Chondrocyte (in vitro differentiated cells): ENCODE results near the gene IFT57. TPM values are rescaled to one million over a fixed set of nuclear protein-coding genes. Genes with fewer than 3 reads are reported as not detected.

Experiments used
- DNase-seq: peaks from one replicate; pipeline ENCODE4 v3.0.0; 2021; ENCODE audit warnings: mixed read lengths, low spot score
- H3K27ac Mint-ChIP-seq: one replicate; pipeline ENCODE4 v1.8.0; 2021; ENCODE audit warnings: mild to moderate bottlenecking, moderate library complexity, mixed read lengths; ENCODE audit not compliant: unreplicated experiment
- H3K27me3 Mint-ChIP-seq: 2 replicates; pipeline ENCODE4 v1.8.0; 2021; ENCODE audit warnings: low read depth, mixed read lengths
- H3K36me3 Mint-ChIP-seq: 2 replicates; pipeline ENCODE4 v1.8.0; 2021; ENCODE audit warnings: low read depth, mixed read lengths
- H3K4me1 Mint-ChIP-seq: 2 replicates; pipeline ENCODE4 v1.8.0; 2021; ENCODE audit warnings: low read depth, mild to moderate bottlenecking, mixed read lengths
- H3K4me3 Mint-ChIP-seq: one replicate; pipeline ENCODE4 v1.8.0; 2021; ENCODE audit warnings: mild to moderate bottlenecking, moderate library complexity, mixed read lengths; ENCODE audit not compliant: unreplicated experiment
- H3K9me3 Mint-ChIP-seq: 2 replicates; pipeline ENCODE4 v1.8.0; 2021; ENCODE audit warnings: low read depth, mixed read lengths
- CTCF ChIP-seq: fragments of 200-600 bp; sonication (generic); IDR thresholded peaks from 2 replicates; pipeline ENCODE4 v1.5.0; 2021; ENCODE audit warnings: antibody characterized with exemption, mild to moderate bottlenecking, moderate library complexity
- total RNA-seq: library from RNA; stranded (reverse); gene quantifications from 3 replicates; pipeline ENCODE4 v1.2.1, GENCODE V29; 2021

IFT57 gene
- total RNA-seq, 1 donor from 2014 or later = 22.4 TPM

GRCh38 chr3:108200024-108200423 is 22.2 kb downstream of the IFT57 start:
- H3K4me1 Mint-ChIP-seq = peaks cover 23% of the 10 kb centered on the region
- no peak overlapping the region for H3K4me3 Mint-ChIP-seq
- no peak overlapping the region for H3K27ac Mint-ChIP-seq
- H3K27me3 Mint-ChIP-seq = no peaks in the 10 kb centered on the region
- no peak for TF ChIP-seq CTCF
- peaks cover 6% of the 10 kb centered on the region for H3K9me3 Mint-ChIP-seq
- no peaks in the 10 kb centered on the region for H3K36me3 Mint-ChIP-seq
- no peak for DNase-seq

DNA sequence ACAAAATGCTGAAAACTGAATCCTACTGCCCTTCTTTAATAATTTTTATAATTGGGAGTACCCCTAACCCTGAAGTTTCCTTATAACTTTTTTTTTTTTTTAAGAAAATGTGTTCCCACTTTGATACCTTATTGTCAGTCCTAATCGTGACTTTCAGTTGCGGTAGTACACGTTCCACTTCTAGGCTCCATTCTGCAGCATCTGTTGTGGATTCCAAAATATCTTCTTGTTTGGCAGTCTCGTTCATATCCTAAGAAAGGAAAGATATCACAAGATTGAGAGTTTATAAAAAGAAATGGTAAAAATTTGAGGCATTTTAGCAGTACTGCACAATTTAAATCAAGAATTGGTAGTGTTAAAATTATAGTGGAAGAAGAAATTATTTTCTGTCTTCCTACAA is 30.8 kb downstream of the IFT57 start:
- Mint-ChIP-seq H3K36me3 (peaks cover 15% of the 10 kb centered on the region), H3K27me3 (no peaks in the 10 kb centered on the region), H3K9me3 (peaks cover 19% of the 10 kb centered on the region), H3K4me3 (no peak overlapping the region), H3K4me1 (peaks cover 4% of the 10 kb centered on the region), H3K27ac (no peak overlapping the region)
- DNase-seq = no peak
- no peak for TF ChIP-seq CTCF

GRCh38 chr3:108190346-108190745 is 31.9 kb downstream of the IFT57 start:
- Mint-ChIP-seq H3K27ac (no peak overlapping the region), H3K9me3 (peaks cover 16% of the 10 kb centered on the region), H3K4me1 (peaks cover 4% of the 10 kb centered on the region), H3K4me3 (no peak overlapping the region), H3K36me3 (peaks cover 15% of the 10 kb centered on the region), H3K27me3 (no peaks in the 10 kb centered on the region)
- DNase-seq = no peak
- TF ChIP-seq CTCF = no peak

DNA sequence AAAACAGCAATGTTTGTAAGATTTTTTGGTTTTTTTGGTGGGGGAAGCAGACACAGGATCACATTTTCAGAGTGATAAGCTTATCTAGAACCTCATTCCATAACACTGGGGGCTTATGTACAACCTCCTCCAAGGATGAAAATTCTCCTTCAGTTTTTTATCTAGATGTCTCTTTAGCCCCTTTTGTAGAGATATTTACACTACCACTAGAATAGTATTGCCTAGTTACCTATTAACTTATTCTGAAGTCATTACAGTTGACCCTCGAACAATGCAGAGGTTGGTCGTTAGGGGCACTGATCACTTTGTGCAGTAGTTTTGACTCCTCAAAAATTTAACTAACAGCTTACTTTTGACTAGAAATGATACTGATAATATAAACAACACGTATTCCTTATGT is 32.8 kb downstream of the IFT57 start:
- no peak overlapping the region for H3K4me3 Mint-ChIP-seq
- peaks cover 17% of the 10 kb centered on the region for H3K36me3 Mint-ChIP-seq
- TF ChIP-seq CTCF = no peak
- no peak overlapping the region for H3K27ac Mint-ChIP-seq
- peaks cover 13% of the 10 kb centered on the region for H3K9me3 Mint-ChIP-seq
- DNase-seq = no peak
- H3K4me1 Mint-ChIP-seq = peaks cover 4% of the 10 kb centered on the region
- no peaks in the 10 kb centered on the region for H3K27me3 Mint-ChIP-seq

GRCh38 chr3:108185536-108185935 is 36.7 kb downstream of the IFT57 start:
- no peak overlapping the region for H3K4me3 Mint-ChIP-seq
- TF ChIP-seq CTCF = no peak
- peaks cover 15% of the 10 kb centered on the region for H3K36me3 Mint-ChIP-seq
- H3K9me3 Mint-ChIP-seq = peaks cover 6% of the 10 kb centered on the region
- H3K27me3 Mint-ChIP-seq = no peaks in the 10 kb centered on the region
- H3K4me1 Mint-ChIP-seq = peaks cover 11% of the 10 kb centered on the region
- H3K27ac Mint-ChIP-seq = no peak overlapping the region
- DNase-seq = no peak
